HepG2 (cell line): ENCODE measurements around the gene PKD2L1. TPM values are rescaled to one million over a fixed set of nuclear protein-coding genes. Genes with fewer than 3 reads are reported as not detected.
A peak's percentile ranks its signal among the peaks of the same experiment; 100 is the strongest.

Experiments
- ATF5 ChIP-seq: sonication (generic); formaldehyde crosslinking; IDR thresholded peaks from 2 replicates; pipeline ENCODE4 v1.4.0; 2020; ENCODE audit warnings: mild to moderate bottlenecking, low read depth, missing genetic modification reagents
- BCL6 ChIP-seq: IDR thresholded peaks from 2 replicates; pipeline ENCODE4 v1.6.1; 2016; ENCODE audit warnings: missing genetic modification reagents, missing compliant biosample characterization
- EP300 ChIP-seq, 3 experiments: sonication (generic) in 1 of 3; formaldehyde crosslinking in 1 of 3; IDR thresholded peaks; 2 replicates each; pipeline versions ENCODE4 v1.5.1 to v1.6.1; 2011 to 2020; ENCODE audit warnings: low read depth in 2 of 3, low read length in 2 of 3, borderline replicate concordance in 1 of 3, improper control_type of control experiment in 1 of 3, mild to moderate bottlenecking in 1 of 3, missing genetic modification reagents in 1 of 3, moderate library complexity in 1 of 3
- MAF1 ChIP-seq: sonication (generic); formaldehyde crosslinking; IDR thresholded peaks from 2 replicates; pipeline ENCODE4 v1.5.0; 2020; ENCODE audit warnings: missing genetic modification reagents, borderline replicate concordance
- NR2F1 ChIP-seq, 2 experiments: fragments of 450-650 bp in 1 of 2; formaldehyde crosslinking in 1 of 2; IDR thresholded peaks; 2 replicates each; pipeline versions ENCODE4 v1.5.0 to v1.6.1; 2016 to 2020; ENCODE audit warnings: mild to moderate bottlenecking in 1 of 2, missing compliant biosample characterization in 1 of 2, missing genetic modification reagents in 1 of 2, moderate library complexity in 1 of 2
- RFX1 ChIP-seq: fragments of 450-650 bp; IDR thresholded peaks from 2 replicates; pipeline ENCODE4 v1.6.1; 2017
- SOX13 ChIP-seq, 3 experiments: fragments of 450-650 bp in 1 of 3; sonication (generic) in 1 of 3; formaldehyde crosslinking in 1 of 3; IDR thresholded peaks in 2 of 3; conservative IDR thresholded peaks in 1 of 3; 2 replicates each; pipeline versions ENCODE4 v1.5.0 to v1.6.1; 2016 to 2020; ENCODE audit warnings: antibody characterized with exemption in 1 of 3, mild to moderate bottlenecking in 1 of 3, missing compliant biosample characterization in 1 of 3, missing genetic modification reagents in 1 of 3, moderate library complexity in 1 of 3
- TBP ChIP-seq: sonication (generic); formaldehyde crosslinking; IDR thresholded peaks from 2 replicates; pipeline ENCODE4 v1.5.0; 2020; ENCODE audit warnings: missing genetic modification reagents
- ZBTB38 ChIP-seq: sonication (generic); formaldehyde crosslinking; IDR thresholded peaks from 2 replicates; pipeline ENCODE4 v1.5.1; 2020; ENCODE audit warnings: mild to moderate bottlenecking, missing genetic modification reagents
- ZNF138 ChIP-seq: sonication (generic); formaldehyde crosslinking; IDR thresholded peaks from 2 replicates; pipeline ENCODE4 v1.5.0; 2020; ENCODE audit warnings: mild to moderate bottlenecking, low read depth, missing genetic modification reagents
- ZNF234 ChIP-seq: sonication (generic); formaldehyde crosslinking; conservative IDR thresholded peaks from 2 replicates; pipeline ENCODE4 v1.5.1; 2020; ENCODE audit warnings: mild to moderate bottlenecking, missing genetic modification reagents
- ZNF256 ChIP-seq: sonication (generic); formaldehyde crosslinking; conservative IDR thresholded peaks from 2 replicates; pipeline ENCODE4 v1.4.0; 2020; ENCODE audit warnings: missing genetic modification reagents
- ZNF263 ChIP-seq: sonication (generic); formaldehyde crosslinking; IDR thresholded peaks from 2 replicates; pipeline ENCODE4 v1.4.0; 2020; ENCODE audit warnings: missing genetic modification reagents
- ZNF335 ChIP-seq: sonication (generic); formaldehyde crosslinking; IDR thresholded peaks from 2 replicates; pipeline ENCODE4 v1.4.0; 2020; ENCODE audit warnings: missing genetic modification reagents
- ZNF572 ChIP-seq: sonication (generic); formaldehyde crosslinking; IDR thresholded peaks from 2 replicates; pipeline ENCODE4 v1.5.1; 2020; ENCODE audit warnings: mild to moderate bottlenecking, missing genetic modification reagents
- ZNF788 ChIP-seq: sonication (generic); formaldehyde crosslinking; IDR thresholded peaks from 2 replicates; pipeline ENCODE4 v1.5.0; 2020; ENCODE audit warnings: mild to moderate bottlenecking, missing genetic modification reagents, borderline replicate concordance
- ZNF792 ChIP-seq: IDR thresholded peaks from 2 replicates; pipeline ENCODE4 v1.6.1; 2016
- ZNF83 ChIP-seq: sonication (generic); formaldehyde crosslinking; IDR thresholded peaks from 2 replicates; pipeline ENCODE4 v1.4.0; 2020; ENCODE audit warnings: missing genetic modification reagents, mild to moderate bottlenecking, borderline replicate concordance
- polyA plus RNA-seq, 8 experiments: library from polyadenylated mRNA; depleted of rRNA in 3 of 8; stranded (reverse) in 7 of 8; unstranded in 1 of 8; fragments of >200 nt; fragmentation: Illumina TruSeq in 4 of 8; extraction: Trizol in 4 of 8; gene quantifications; 2 replicates each; pipeline versions ENCODE4 v1.2.1 to v1.2.3, GENCODE V29; 2011 to 2016; ENCODE audit warnings: low read depth in 4 of 8, missing spikeins in 1 of 8, mixed read lengths in 1 of 8; ENCODE audit not compliant: insufficient read depth in 1 of 8
- total RNA-seq, 5 experiments: library from RNA; depleted of rRNA; stranded (reverse); fragments of >200 nt; fragmentation: Illumina TruSeq; extraction: Trizol; gene quantifications; 2 replicates each; pipeline ENCODE4 v1.2.3, GENCODE V29; 2016; ENCODE audit warnings: low read depth in 1 of 5
- TF ChIP-seq, protein P1 (sequence below): sonication (generic); formaldehyde crosslinking; conservative IDR thresholded peaks from 2 replicates; pipeline ENCODE4 v1.4.0; 2020; ENCODE audit warnings: missing genetic modification reagents
- TF ChIP-seq, protein P2 (sequence below): IDR thresholded peaks from 2 replicates; pipeline ENCODE4 v1.6.1; 2016; ENCODE audit warnings: low read depth, borderline replicate concordance
- TF ChIP-seq, protein P3 (sequence below): sonication (generic); formaldehyde crosslinking; IDR thresholded peaks from 2 replicates; pipeline ENCODE4 v1.5.1; 2020; ENCODE audit warnings: missing genetic modification reagents, mild to moderate bottlenecking, borderline replicate concordance

The PKD2L1 gene
- total and polyA plus RNA-seq, 2 of the 13 experiments (the other 11 are each of a cell fraction or from before 2014, with no cell fraction given), result 0.07 to 0.15 TPM

DNA sequence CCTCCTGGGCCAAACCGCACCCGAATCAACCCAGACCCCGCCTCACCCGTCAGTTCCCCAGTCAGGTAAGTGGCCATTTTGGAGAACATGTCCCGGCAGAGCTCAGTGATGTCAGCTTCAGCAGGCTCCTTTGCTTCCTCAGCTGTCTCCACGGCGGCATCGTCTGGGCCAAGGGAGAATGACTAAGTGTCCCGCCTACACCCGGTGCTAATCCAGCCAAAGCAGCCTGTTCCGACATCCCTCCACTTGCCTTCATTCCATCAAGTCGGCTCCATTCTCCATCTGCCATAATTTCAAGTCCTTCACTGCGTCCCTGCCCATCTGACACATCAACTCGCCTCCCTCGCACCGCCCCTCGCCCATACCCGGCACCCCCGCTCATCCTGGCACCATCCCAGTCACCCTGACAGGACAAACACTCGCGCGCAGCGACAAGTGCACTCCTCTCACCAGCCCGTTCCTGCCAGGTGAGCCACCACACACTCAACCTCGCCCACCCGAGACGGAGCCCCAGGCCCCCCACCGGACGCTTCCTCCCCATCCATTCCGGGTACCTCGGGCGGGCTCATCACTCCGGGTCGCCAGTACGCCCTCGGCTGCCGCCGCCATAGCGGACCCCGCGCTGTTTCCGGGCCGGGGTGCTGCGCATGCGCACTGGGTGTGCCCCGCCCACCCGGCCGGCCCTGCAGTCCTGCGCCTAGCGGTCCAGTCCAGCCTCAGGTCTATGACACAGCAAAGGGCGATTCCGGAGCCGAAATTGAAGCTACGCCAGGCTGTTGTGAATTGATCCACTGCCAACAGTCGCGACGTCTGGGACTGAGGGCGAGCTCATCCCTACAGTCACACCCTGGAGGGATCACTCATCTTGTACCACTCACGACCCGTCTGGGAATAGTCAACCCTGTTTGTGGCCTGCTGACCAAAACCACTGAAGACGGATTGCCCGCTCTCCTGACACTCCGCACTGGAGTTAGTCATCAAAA lies 43.7 kb downstream of the PKD2L1 start, which contains the start of gene BLOC1S2 (continued):
- TF ChIP-seq, protein P1, sequence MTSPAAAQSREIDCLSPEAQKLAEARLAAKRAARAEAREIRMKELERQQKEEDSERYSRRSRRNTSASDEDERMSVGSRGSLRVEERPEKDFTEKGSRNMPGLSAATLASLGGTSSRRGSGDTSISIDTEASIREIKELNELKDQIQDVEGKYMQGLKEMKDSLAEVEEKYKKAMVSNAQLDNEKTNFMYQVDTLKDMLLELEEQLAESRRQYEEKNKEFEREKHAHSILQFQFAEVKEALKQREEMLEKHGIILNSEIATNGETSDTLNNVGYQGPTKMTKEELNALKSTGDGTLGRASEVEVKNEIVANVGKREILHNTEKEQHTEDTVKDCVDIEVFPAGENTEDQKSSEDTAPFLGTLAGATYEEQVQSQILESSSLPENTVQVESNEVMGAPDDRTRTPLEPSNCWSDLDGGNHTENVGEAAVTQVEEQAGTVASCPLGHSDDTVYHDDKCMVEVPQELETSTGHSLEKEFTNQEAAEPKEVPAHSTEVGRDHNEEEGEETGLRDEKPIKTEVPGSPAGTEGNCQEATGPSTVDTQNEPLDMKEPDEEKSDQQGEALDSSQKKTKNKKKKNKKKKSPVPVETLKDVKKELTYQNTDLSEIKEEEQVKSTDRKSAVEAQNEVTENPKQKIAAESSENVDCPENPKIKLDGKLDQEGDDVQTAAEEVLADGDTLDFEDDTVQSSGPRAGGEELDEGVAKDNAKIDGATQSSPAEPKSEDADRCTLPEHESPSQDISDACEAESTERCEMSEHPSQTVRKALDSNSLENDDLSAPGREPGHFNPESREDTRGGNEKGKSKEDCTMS, result no peak
- TF ChIP-seq EP300 (IDR thresholded peaks at IDR 0.05; ENCODE audit: low read depth in 2 of 2, low read length in 2 of 2) (peak in 1 of 2 experiments; percentile 10; a peak in 1 of 4 replicates), EP300 (CRISPR knock-in tag; IDR thresholded peaks at IDR 0.05; ENCODE audit: borderline replicate concordance) (0 out of 2 replicates have a peak, but pooled peaks have one; percentile 9), TBP (CRISPR knock-in tag) (0 out of 2 replicates have a peak, but pooled peaks have one; percentile 82), ATF5 (CRISPR knock-in tag) (no peak), ZNF138 (CRISPR knock-in tag) (peak; percentile 64; the same call in 1 of the 2 replicates), ZNF788 (CRISPR knock-in tag) (peak; percentile 83), BCL6 (CRISPR knock-in tag) (peak; percentile 18; the same call in 1 of the 2 replicates), ZNF234 (CRISPR knock-in tag) (no peak), ZNF335 (CRISPR knock-in tag) (peak; percentile 35; the same call in 1 of the 2 replicates), NR2F1 (CRISPR knock-in tag; IDR thresholded peaks at IDR 0.05) (no peak; a peak in 1 of 4 replicates), MAF1 (CRISPR knock-in tag) (0 out of 2 replicates have a peak, but pooled peaks have one; percentile 36), ZNF263 (peak; percentile 12; the same call in 1 of the 2 replicates), ZNF83 (CRISPR knock-in tag) (0 out of 2 replicates have a peak, but pooled peaks have one; percentile 80), ZNF792 (CRISPR knock-in tag) (0 out of 2 replicates have a peak, but pooled peaks have one; percentile 23), RFX1 (no peak), ZBTB38 (CRISPR knock-in tag) (no peak), ZNF256 (CRISPR knock-in tag) (peak; percentile 72; the same call in 1 of the 2 replicates), SOX13 (IDR thresholded peaks at IDR 0.05) (no peak), SOX13 (CRISPR knock-in tag; conservative IDR thresholded peaks at IDR 0.05 in 1 of 2, IDR thresholded peaks at IDR 0.05 in 1 of 2) (0 out of 4 replicates have a peak, but pooled peaks of 1 of the 2 experiments have one; percentile 8), ZNF572 (CRISPR knock-in tag) (no peak)
- TF ChIP-seq, protein P2, sequence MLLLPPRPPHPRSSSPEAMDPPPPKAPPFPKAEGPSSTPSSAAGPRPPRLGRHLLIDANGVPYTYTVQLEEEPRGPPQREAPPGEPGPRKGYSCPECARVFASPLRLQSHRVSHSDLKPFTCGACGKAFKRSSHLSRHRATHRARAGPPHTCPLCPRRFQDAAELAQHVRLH (CRISPR knock-in tag), result peak; percentile 58; the same call in 1 of the 2 replicates
- TF ChIP-seq, protein P3, sequence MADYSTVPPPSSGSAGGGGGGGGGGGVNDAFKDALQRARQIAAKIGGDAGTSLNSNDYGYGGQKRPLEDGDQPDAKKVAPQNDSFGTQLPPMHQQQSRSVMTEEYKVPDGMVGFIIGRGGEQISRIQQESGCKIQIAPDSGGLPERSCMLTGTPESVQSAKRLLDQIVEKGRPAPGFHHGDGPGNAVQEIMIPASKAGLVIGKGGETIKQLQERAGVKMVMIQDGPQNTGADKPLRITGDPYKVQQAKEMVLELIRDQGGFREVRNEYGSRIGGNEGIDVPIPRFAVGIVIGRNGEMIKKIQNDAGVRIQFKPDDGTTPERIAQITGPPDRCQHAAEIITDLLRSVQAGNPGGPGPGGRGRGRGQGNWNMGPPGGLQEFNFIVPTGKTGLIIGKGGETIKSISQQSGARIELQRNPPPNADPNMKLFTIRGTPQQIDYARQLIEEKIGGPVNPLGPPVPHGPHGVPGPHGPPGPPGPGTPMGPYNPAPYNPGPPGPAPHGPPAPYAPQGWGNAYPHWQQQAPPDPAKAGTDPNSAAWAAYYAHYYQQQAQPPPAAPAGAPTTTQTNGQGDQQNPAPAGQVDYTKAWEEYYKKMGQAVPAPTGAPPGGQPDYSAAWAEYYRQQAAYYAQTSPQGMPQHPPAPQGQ (CRISPR knock-in tag), result no peak
